ENCODE results near the gene USP21. TPM values are rescaled to one million over a fixed set of nuclear protein-coding genes. Genes with fewer than 3 reads are reported as not detected.

USP21 gene
- total and polyA plus RNA-seq, 9 of the 15 experiments (the other 6 are each of a cell fraction or from before 2014, with no cell fraction given): 4.9 to 52.4 (median 21.6) TPM

DNA sequence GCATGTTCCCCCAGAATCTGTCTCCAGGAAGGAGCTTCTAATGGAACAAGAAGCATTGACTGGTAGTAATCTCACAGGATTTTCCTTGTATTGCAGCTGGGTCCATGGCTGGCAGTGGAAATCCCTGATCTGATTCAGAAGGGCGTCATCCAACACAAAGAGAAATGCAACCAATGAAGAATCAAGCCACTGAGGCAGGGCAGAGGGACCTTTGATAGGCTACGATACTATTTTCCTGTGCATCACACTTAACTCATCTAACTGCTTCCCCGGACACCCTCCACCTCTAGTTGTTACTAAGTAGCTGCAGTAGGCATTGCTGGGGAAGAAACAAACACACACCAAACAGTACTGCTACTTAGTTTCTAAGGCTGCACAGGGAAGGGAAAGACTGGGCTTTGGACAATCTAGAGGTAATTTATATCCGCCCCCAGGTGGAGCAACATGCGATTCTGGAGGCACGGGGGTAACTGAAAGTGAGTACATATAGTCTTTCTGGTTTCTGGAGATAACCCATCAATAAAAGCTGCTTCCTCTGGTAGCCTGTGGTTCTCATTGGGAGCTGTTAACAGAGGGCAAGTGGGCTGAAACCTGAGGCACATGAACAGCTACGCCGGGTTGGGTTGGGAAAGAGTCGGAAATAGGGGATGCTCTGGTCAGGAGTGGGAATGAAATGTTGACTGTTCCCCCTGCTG lies 837 bp upstream of the USP21 start:
- TF ChIP-seq CBFA2T3 (IDR thresholded peaks at IDR 0.05): peak; percentile 52
- 0 out of 2 replicates have a peak, but pooled peaks have one; percentile 9 for TF ChIP-seq PML (IDR thresholded peaks at IDR 0.05; ENCODE audit: low read length)
- TF ChIP-seq CBFA2T2 (conservative IDR thresholded peaks at IDR 0.05): 0 out of 2 replicates have a peak, but pooled peaks have one; percentile 9
- no peak for TF ChIP-seq ZNF717 (CRISPR knock-in tag; IDR thresholded peaks at IDR 0.05)
- 0 out of 4 replicates have a peak, but pooled peaks of 1 of the 2 experiments have one; percentile 16 for TF ChIP-seq RAD21 (CRISPR knock-in tag; conservative IDR thresholded peaks at IDR 0.05 in 1 of 2, IDR thresholded peaks at IDR 0.05 in 1 of 2)
- TF ChIP-seq, protein P1, sequence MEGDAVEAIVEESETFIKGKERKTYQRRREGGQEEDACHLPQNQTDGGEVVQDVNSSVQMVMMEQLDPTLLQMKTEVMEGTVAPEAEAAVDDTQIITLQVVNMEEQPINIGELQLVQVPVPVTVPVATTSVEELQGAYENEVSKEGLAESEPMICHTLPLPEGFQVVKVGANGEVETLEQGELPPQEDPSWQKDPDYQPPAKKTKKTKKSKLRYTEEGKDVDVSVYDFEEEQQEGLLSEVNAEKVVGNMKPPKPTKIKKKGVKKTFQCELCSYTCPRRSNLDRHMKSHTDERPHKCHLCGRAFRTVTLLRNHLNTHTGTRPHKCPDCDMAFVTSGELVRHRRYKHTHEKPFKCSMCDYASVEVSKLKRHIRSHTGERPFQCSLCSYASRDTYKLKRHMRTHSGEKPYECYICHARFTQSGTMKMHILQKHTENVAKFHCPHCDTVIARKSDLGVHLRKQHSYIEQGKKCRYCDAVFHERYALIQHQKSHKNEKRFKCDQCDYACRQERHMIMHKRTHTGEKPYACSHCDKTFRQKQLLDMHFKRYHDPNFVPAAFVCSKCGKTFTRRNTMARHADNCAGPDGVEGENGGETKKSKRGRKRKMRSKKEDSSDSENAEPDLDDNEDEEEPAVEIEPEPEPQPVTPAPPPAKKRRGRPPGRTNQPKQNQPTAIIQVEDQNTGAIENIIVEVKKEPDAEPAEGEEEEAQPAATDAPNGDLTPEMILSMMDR (IDR thresholded peaks at IDR 0.05 in 2 of 3, conservative IDR thresholded peaks at IDR 0.05 in 1 of 3; ENCODE audit: insufficient read depth in 2 of 3, low read depth in 1 of 3, low read length in 3 of 3): 0 out of 6 replicates have a peak, but pooled peaks of 1 of the 3 experiments have one; percentile 17
- TF ChIP-seq KLF13 (tag; IDR thresholded peaks at IDR 0.05; ENCODE audit: borderline replicate concordance, low read depth): no peak
- intact Hi-C loops (cut with micrococcal nuclease) (loop anchor here (2.0 kb wide), 1 partner anchor 18 kb away; the partner anchor contains the start of gene B4GALT3), in situ Hi-C loops (cut with MboI) (no loop called here)
- Histone ChIP-seq H3K4me2 (ENCODE audit: insufficient read depth, low read length) (peak overlapping the region; percentile 95), H2AFZ (ENCODE audit: low read depth, low read length) (peak overlapping the region; percentile 92), H3K9me1 (ENCODE audit: control insufficient read depth, insufficient read depth, low read length) (no peaks in the 10 kb centered on the region), H3K27me3 (ENCODE audit: control insufficient read depth in 2 of 2, insufficient read depth in 2 of 2, low read length in 2 of 2) (no peaks in the 10 kb centered on the region), H3K9ac (ENCODE audit: insufficient read depth in 1 of 2, low read depth in 2 of 2, low read length in 2 of 2) (peak overlapping the region; percentile 77 to 98; a peak in 3 of 4 replicates), H3K4me1 (replicated peaks in 1 of 2; ENCODE audit: control insufficient read depth in 2 of 2, insufficient read depth in 2 of 2, low read length in 2 of 2) (peaks cover 43 to 54% of the 10 kb centered on the region in 2 experiments), H3K9me3 (replicated peaks; ENCODE audit: control insufficient read depth, insufficient read depth, low read depth, low read length) (no peaks in the 10 kb centered on the region), H3K36me3 (ENCODE audit: control insufficient read depth, insufficient read depth, low read length) (peaks cover 51% of the 10 kb centered on the region), H3K27ac (ENCODE audit: extremely low read depth, low read depth, low read length) (peak overlapping the region; percentile 58), H3K79me2 (ENCODE audit: control insufficient read depth, insufficient read depth, low read length) (peaks cover 58% of the 10 kb centered on the region), H3K4me3 (peak overlapping the region; percentile 75), H4K20me1 (replicated peaks; ENCODE audit: control insufficient read depth, insufficient read depth, low read length) (no peaks in the 10 kb centered on the region)
- FAIRE-seq (no peak), DNase-seq (ENCODE audit: extremely low read depth in 1 of 4, low spot score in 3 of 4) (peak in 3 of 4 experiments; percentile 38 to 71 (median 52)), ATAC-seq (peak; percentile 4)
- ChIA-PET POLR2A (interaction anchor here (0.5 to 2.2 kb wide), 11 partner anchors 8 to 451 kb away, joined by 3 to 10 read pairs (median 3); partner anchors contain the start of genes DEDD and PPOX), CTCF (ENCODE audit: low intra/inter-chr PET ratio) (no interaction called here)
- no TSS peak for BruUV-seq (replicated peaks)
- WGBS (ENCODE audit: insufficient coverage, low coverage, missing lambda C conversion rate): 28% methylated on average over 9 of the region's 9 CpGs
